Neural progenitor cell (in vitro differentiated cells): Measurements from ENCODE around the gene TRABD2B.

ENCODE experiments used
- CTCF ChIP-seq: fragments of 200-600 bp; sonication (generic); IDR thresholded peaks from 2 replicates; pipeline ENCODE4 v1.5.1; 2017; ENCODE audit warnings: antibody characterized with exemption, mild to moderate bottlenecking
- EZH2 ChIP-seq: fragments of 200-600 bp; sonication (generic); IDR thresholded peaks from 2 replicates; pipeline ENCODE4 v1.6.1; 2017; ENCODE audit warnings: antibody characterized with exemption, mild to moderate bottlenecking, moderate library complexity
- EZH2phosphoT487 ChIP-seq: fragments of 200-600 bp; sonication (generic); IDR thresholded peaks from 2 replicates; pipeline ENCODE4 v1.6.1; 2017; ENCODE audit warnings: antibody characterized with exemption

GRCh38 chr1:47711848-47712492 lies 285.2 kb downstream of the TRABD2B start:
- TF ChIP-seq CTCF (no peak), EZH2 (no peak), EZH2phosphoT487 (no peak)
